ENCODE measurements around the gene RALGPS2.

Gene RALGPS2

GRCh38 chr1:178970184-178970583 is 245.1 kb downstream of the RALGPS2 start:
- no peak for TF ChIP-seq CTCF (IDR thresholded peaks at IDR 0.05; ENCODE audit: low read depth, low read length, missing control alignments)
- no peak for DNase-seq (ENCODE audit: low read depth)
- in situ Hi-C loops (cut with HindIII; ENCODE audit: low sequenced_read_pairs) = no loop called here
- H3K4me3 ChIP-seq (ENCODE audit: low read depth, low read length) = no peak overlapping the region

All from astrocyte of the cerebellum (primary cell).